ENCODE results near the gene NACC2.

The NACC2 gene

DNA sequence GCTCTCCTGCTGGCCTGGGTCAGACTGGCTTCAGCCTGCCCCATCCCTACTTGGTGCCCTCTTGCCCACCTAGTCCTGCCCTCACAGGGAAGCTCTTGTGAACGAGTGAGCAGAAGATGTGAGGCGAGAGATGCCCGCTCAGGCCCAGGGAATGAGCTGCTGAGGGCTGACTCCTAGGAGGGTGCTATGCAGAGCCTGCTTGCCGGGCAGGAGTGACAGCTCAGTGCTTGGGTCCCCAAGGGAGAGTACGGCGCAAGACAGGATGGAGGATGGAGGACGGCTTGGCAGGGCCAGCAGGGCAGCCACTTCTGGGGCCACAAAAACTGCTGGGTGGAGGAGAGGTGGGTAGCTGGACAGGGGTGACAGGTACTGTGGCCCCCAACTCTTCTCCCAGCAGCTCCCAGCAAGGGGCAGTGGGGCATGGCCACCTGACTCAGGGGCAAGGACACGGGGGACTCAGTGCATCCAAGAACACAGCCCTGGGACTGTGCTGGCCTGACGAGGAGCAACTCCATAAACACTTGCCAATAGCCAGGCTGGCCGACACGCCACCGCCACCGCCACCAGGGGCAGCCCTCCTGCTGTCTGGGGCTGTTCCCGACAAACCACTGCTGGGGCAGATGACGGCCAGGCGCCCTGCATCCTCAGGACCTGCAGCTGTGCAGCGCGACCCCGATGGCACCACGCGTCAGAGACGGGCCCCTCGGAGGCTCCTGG is 78.4 kb downstream of the NACC2 start:
- no peak for DNase-seq (ENCODE audit: extremely low read depth, low read depth)
- TF ChIP-seq, protein P1, sequence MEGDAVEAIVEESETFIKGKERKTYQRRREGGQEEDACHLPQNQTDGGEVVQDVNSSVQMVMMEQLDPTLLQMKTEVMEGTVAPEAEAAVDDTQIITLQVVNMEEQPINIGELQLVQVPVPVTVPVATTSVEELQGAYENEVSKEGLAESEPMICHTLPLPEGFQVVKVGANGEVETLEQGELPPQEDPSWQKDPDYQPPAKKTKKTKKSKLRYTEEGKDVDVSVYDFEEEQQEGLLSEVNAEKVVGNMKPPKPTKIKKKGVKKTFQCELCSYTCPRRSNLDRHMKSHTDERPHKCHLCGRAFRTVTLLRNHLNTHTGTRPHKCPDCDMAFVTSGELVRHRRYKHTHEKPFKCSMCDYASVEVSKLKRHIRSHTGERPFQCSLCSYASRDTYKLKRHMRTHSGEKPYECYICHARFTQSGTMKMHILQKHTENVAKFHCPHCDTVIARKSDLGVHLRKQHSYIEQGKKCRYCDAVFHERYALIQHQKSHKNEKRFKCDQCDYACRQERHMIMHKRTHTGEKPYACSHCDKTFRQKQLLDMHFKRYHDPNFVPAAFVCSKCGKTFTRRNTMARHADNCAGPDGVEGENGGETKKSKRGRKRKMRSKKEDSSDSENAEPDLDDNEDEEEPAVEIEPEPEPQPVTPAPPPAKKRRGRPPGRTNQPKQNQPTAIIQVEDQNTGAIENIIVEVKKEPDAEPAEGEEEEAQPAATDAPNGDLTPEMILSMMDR (IDR thresholded peaks at IDR 0.05; ENCODE audit: low read depth, low read length): no peak

DNA sequence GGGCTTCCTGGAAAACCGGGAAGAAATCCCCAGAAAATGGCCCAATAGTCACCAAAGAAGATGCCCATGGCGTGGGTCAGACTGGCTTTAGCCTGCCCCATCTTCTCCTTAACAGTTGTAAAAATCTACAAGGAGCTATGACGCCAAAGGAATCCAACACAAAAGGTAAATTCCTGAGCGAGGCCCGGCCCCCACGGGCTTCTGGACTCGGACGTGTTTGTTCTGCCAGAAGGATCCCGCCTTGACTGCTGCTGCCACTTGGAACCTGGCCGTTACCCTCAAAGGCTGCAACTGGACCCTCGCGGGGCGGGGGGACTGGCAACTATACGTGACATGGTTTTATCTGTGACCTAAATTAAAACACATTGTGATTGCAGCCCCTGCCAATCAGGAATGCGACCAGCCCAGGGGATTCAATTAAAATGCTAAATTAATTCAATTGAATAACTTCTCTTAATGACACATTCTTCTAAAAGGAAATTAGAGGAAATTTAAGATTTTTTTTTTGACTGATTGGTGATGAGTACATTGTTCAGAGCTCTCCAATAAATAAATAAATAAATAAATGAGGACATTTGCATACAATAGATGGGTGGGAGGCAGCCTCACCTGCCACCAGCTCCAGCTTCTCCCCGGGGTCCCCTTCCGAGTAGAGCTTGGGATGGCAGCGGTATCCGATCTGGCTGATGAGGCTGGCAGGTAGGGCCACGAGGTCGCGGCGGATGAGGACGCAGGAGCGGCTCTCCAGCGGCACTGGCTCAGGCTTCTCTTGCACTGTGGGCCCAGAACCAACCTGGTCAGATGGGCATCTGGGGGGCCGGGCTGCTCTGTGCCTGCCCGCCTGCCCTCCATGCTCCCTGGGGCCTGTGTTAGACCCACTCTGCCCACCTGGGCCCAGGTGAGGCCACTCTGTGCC is 79.2 kb downstream of the NACC2 start:
- no peak for DNase-seq (ENCODE audit: extremely low read depth, low read depth)
- TF ChIP-seq, protein P1 (IDR thresholded peaks at IDR 0.05; ENCODE audit: low read depth, low read length): no peak

DNA sequence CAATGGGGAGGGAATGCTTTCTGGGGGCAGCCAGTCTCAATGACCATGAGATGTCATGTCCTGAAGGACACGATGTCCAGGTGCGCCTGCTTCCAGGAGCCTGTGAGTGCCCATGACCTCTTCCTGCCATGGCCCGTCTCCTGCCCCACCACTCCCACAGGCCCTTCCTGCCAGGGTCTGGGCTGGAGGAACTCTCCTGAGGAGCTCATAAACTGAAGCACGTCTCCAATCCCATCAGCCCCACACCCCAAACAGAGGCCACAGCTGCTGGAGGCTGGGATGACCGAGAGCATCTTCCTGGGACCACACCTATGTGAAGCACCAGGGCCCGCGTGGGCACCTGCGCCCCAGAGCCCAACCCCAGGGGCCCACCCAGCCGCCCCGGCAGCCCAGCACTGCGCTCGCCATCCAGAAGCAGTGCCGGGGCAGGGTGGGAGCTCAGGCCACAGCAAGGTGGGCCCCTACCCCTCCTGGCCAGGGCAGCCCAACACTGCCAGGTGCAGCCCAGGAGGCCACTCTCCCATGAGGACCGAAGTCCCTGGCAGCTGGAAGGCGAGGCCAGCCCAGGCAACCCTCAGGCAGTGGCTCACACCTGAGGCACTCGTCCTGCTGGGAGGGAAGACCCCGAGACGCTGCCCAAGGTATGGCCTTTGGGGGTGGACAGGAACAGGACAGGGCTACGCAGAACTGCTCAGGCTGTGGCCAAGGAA is 80.0 kb downstream of the NACC2 start:
- TF ChIP-seq, protein P1 (IDR thresholded peaks at IDR 0.05; ENCODE audit: low read depth, low read length): no peak
- DNase-seq (ENCODE audit: extremely low read depth, low read depth): no peak

DNA sequence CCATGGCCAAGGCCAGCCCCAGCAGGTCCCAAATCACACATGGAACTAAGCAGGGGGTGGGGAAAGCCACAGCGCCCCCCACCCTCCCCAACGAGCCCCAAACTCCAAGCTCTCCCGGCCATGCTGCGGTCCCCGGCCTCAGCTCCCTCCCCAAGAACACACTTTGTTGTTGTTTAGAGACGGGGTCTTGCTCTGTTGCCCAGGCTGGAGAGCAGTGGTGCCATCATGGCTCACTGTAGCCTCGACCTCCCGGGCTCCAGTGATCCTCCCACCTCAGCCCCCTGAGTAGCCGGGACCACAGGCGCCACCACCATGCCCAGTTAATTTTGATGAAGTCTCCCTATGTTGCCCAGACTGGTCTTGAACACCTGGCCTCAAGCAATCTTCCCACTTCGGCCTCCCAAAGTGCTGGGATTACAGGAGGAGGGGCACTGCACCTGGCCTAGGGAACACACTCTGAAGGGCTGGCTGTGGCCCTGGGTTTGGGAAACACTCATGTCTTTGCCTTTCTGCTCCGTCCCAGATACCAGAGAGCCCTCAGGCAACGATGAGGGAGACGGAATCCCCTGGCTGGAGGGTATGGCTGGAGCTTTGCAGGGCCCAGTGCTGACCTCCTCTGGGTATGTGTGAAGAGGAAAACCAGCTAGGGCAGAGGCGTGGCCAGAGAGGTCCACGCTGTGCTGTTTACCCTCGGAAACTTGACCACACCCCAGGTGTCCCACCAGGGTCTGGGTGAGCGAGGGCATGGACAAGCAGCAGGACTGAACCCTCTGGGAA is 80.8 kb downstream of the NACC2 start:
- TF ChIP-seq, protein P1 (IDR thresholded peaks at IDR 0.05; ENCODE audit: low read depth, low read length): no peak
- no peak for DNase-seq (ENCODE audit: extremely low read depth, low read depth)

DNA sequence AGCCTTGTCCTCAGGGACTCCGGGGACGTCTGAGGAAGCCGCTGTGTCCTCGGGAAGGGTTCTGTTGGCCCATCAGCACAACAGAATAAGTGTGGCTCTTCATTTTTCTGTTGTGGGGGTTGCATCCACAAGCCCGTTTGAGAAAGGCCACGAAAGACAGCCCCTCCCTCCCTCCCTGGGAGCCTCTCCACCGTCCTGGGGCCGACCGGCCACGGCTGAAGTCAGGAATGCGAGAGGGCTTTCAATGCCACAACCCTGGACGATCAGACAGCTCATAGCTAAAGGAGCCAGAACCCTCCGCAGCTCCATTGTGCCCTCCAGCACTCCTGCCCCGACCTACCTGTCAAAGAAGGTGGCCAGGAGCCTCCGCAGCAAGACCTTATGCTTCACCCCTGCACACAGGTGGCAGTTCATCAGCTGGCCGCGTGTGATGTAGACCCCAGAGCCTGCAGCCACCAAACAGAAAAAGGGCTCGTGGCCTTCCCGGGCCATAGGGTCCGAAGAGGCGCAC is 81.5 kb downstream of the NACC2 start:
- DNase-seq (ENCODE audit: extremely low read depth, low read depth): no peak
- TF ChIP-seq, protein P1 (IDR thresholded peaks at IDR 0.05; ENCODE audit: low read depth, low read length): no peak

DNA sequence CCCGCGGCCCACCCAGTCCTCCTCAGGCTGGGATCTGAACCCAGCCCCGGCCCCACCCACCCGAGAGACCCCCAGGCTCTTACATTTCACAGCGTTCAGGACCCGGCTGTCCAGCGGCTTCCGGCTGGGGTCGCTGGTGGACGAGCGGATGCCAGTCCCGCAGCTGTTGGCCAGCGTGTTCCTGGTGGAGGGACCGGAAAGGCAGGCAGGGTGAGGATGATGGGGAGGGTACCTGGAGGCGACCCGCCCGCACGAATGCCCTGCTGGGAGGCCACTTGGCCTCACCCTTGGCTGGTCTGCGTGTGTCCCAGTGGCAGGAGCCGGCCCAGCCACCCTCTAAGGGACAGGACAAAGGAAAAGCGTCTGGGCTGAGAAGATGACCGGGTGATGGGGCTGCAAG is 82.0 kb downstream of the NACC2 start:
- DNase-seq (ENCODE audit: extremely low read depth, low read depth): no peak
- TF ChIP-seq, protein P1 (IDR thresholded peaks at IDR 0.05; ENCODE audit: low read depth, low read length): no peak
